Ovary (tissue), 9 donors: Measurements from ENCODE around the gene DNAH3. TPM values are rescaled to one million over a fixed set of nuclear protein-coding genes. Genes with fewer than 3 reads are reported as not detected.

ENCODE experiments used
- DNase-seq, 5 donors: peaks; one replicate each; pipeline ENCODE4 v3.0.0-alpha.2; 2019 to 2020
- H3K27ac ChIP-seq, 2 donors: fragments of 200-600 bp; one replicate each; pipeline versions ENCODE4 v1.5.1 to v1.8.0; 2019 to 2022
- H3K27me3 ChIP-seq: fragments of 200-600 bp; one replicate; pipeline ENCODE4 v1.8.0; 2022
- H3K36me3 ChIP-seq: fragments of 200-600 bp; sonication (generic); one replicate; pipeline ENCODE4 v1.5.1; 2019
- H3K4me1 ChIP-seq: one replicate; pipeline ENCODE4 v1.8.1; 2013; ENCODE audit warnings: mild to moderate bottlenecking, moderate library complexity; ENCODE audit not compliant: insufficient read depth
- H3K4me3 ChIP-seq: fragments of 200-600 bp; sonication (generic); one replicate; pipeline ENCODE4 v1.5.1; 2017
- H3K9me3 ChIP-seq, 2 donors: fragments of 200-600 bp in 1 of 2; sonication (generic) in 1 of 2; one replicate each; pipeline versions ENCODE4 v1.5.1 to v1.8.1; 2013 to 2019; ENCODE audit warnings: mild to moderate bottlenecking in 1 of 2, moderate library complexity in 1 of 2
- EP300 ChIP-seq: sonication (generic); formaldehyde crosslinking; IDR thresholded peaks from one replicate; pipeline ENCODE4 v1.6.1; 2017; ENCODE audit warnings: antibody characterized with exemption
- POLR2A ChIP-seq: fragments of 450-650 bp; IDR thresholded peaks from one replicate; pipeline ENCODE4 v1.6.1; 2017; ENCODE audit warnings: antibody characterized with exemption, mild to moderate bottlenecking, moderate library complexity
- WGBS, 3 donors: extraction: QIAGEN DNeasy Blood & Tissue Kit in 1 of 3; methylation state at CpG; one replicate each; pipeline versions ENCODE4 v1.1.5 to v1.1.7; 2013 to 2017; 5-methylcytosine and 5-hydroxymethylcytosine counted together
- intact Hi-C, 4 donors: fragments of 100-400 bp; cut with DNase I; formaldehyde crosslinking; loops; one replicate each; pipeline versions ENCODE4 v1.11.0 to v1.15.1; 2022 to 2023
- polyA plus RNA-seq, 2 donors: library from polyadenylated mRNA; stranded (reverse); fragments of 200-250 nt in 1 of 2; fragments of 350-450 nt in 1 of 2; fragmentation: Illumina TruSeq in 1 of 2; extraction: RNeasy Lipid Tissue Mini Kit (QIAGEN cat#74804) in 1 of 2; gene quantifications; one replicate each; pipeline ENCODE4 v1.2.3, GENCODE V29; 2013 to 2014
- total RNA-seq, 7 donors: library from RNA; depleted of rRNA in 2 of 7; stranded (reverse); fragments of >200 nt in 2 of 7; fragmentation: NEBNext Ultra II Directional in 3 of 7; extraction: Animal tissue kit (Norgen Biotek cat#: 25700) in 3 of 7; gene quantifications; one replicate each; pipeline versions ENCODE4 v1.1.0 to v1.2.4, GENCODE V29; 2016 to 2023
- TF ChIP-seq, protein P1 (sequence below), 3 donors: fragments of 450-650 bp in 2 of 3; fragments of 200-600 bp in 1 of 3; IDR thresholded peaks; one replicate each; pipeline versions ENCODE4 v1.5.1 to v1.8.0; 2016 to 2022; ENCODE audit warnings: antibody characterized with exemption in 3 of 3, mild to moderate bottlenecking in 1 of 3
- donor health status: DM: no; HTN: no; CAD: no; lungs with moderate emphysema.
- donor health status: DM: no; HTN: no; CAD: no.
- donor health status: Bipolar disorder and iron deficiency.
- donor health status: DM: yes; HTN: yes; CAD: no.
- donor health status: DM: no; HTN: no; CAD: no.
- donor health status: DM: yes; HTN: yes; CAD: no.

DNAH3 gene
- total and polyA plus RNA-seq, 9 donors = 0.05 to 12.1 (median 0.95) TPM; not detected in 1

- peaks cover 8% of the 10 kb centered on the region for H3K4me1 ChIP-seq
- TF ChIP-seq EP300 (no peak), POLR2A (no peak)
- TF ChIP-seq, protein P1, sequence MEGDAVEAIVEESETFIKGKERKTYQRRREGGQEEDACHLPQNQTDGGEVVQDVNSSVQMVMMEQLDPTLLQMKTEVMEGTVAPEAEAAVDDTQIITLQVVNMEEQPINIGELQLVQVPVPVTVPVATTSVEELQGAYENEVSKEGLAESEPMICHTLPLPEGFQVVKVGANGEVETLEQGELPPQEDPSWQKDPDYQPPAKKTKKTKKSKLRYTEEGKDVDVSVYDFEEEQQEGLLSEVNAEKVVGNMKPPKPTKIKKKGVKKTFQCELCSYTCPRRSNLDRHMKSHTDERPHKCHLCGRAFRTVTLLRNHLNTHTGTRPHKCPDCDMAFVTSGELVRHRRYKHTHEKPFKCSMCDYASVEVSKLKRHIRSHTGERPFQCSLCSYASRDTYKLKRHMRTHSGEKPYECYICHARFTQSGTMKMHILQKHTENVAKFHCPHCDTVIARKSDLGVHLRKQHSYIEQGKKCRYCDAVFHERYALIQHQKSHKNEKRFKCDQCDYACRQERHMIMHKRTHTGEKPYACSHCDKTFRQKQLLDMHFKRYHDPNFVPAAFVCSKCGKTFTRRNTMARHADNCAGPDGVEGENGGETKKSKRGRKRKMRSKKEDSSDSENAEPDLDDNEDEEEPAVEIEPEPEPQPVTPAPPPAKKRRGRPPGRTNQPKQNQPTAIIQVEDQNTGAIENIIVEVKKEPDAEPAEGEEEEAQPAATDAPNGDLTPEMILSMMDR (IDR thresholded peaks at IDR 0.05) = no peak
- no peak overlapping the region for H3K27ac ChIP-seq
- peak in 1 of 5 donors; percentile 30 for DNase-seq
- 90 to 92% (median 92%) methylated on average over 1 of the region's 1 CpG for WGBS, 3 donors
- no peak overlapping the region for H3K4me3 ChIP-seq
- intact Hi-C loops = no loop called here
- no peaks in the 10 kb centered on the region for H3K9me3 ChIP-seq
- no peaks in the 10 kb centered on the region for H3K27me3 ChIP-seq
- H3K36me3 ChIP-seq = no peaks in the 10 kb centered on the region
Observed at GRCh38 chr16:20884240-20884556, 266.4 kb downstream of the DNAH3 start.

DNA sequence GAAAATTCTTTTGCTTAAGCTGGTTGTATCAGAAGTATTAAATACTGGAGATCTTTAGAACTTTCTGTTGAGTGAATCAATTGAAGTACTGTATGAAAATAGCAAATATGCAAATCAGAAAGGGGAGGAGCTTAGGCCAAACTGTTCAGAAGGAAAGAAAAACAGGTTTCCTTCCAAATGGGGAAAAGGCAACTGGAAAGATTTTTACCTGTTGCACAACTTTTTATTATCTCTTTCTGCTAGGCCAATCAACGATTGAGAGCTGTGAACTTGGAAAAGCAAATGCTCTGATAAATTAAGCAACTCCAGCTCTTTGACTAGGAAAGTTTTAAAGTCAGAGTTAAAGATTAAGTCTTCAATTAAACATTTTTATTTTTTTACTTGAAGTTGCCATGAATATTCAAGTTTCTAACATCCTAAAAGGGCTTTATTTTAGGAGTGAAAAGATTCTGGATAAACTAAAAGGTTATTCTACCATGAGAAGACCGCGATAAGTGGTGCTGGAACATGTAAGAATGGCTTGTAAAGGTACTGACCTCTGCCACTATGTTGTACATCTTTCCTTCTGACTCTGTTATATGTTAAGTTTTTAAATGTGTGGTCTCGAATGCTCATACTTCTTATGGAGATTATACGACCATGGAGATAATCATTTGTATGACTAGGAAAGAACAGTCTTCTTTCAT is 266.9 kb downstream of the DNAH3 start:
- Histone ChIP-seq H3K36me3 (no peaks in the 10 kb centered on the region), H3K4me3 (no peak overlapping the region), H3K27me3 (no peaks in the 10 kb centered on the region), H3K4me1 (peaks cover 10% of the 10 kb centered on the region), H3K27ac (no peak overlapping the region), H3K9me3 (no peaks in the 10 kb centered on the region)
- WGBS, 3 donors = 64 to 69% (median 66%) methylated on average over 5 of the region's 5 CpGs
- DNase-seq = no peak
- TF ChIP-seq POLR2A (no peak), EP300 (no peak)
- TF ChIP-seq, protein P1 (IDR thresholded peaks at IDR 0.05) = no peak
- intact Hi-C loops = no loop called here

Other genes starting within 250 kb of the DNAH3 start
- gene LDAF1, start 7.8 kb upstream of the DNAH3 start, total RNA-seq = 10 to 100 TPM; 33.5 to 89.5 (median 67.4) TPM
- 10 to 100 TPM; 75.4 to 87.3 TPM for gene LDAF1, start 7.8 kb upstream of the DNAH3 start, polyA plus RNA-seq
- under 1 TPM in 1 of 7 donors, not detected in 6; 0.36 TPM for gene ZP2, start 60.7 kb upstream of the DNAH3 start, total RNA-seq
- 1 to 10 TPM in 1 of 2 donors, under 1 TPM in 1; 0.37 to 1.1 TPM for gene ZP2, start 60.7 kb upstream of the DNAH3 start, polyA plus RNA-seq
- gene ANKS4B, start 82.9 kb upstream of the DNAH3 start, total RNA-seq = under 1 TPM in 2 of 7 donors, not detected in 5; under 0.01 to 0.05 TPM
- under 1 TPM in 1 of 2 donors, not detected in 1; 0.04 TPM for gene ANKS4B, start 82.9 kb upstream of the DNAH3 start, polyA plus RNA-seq
- gene CRYM, start 127.4 kb upstream of the DNAH3 start, total RNA-seq = 1 to 10 TPM in 2 of 7 donors, under 1 TPM in 2, not detected in 3; 0.28 to 6.0 (median 0.90) TPM
- gene CRYM, start 127.4 kb upstream of the DNAH3 start, polyA plus RNA-seq = under 1 TPM; 0.22 to 0.47 TPM